Breast epithelium (tissue), 3 donors: ENCODE measurements around the gene P2RX3.
"Not testable (repeated sequence)": the region's sequence is repeated elsewhere in the genome, so short reads cannot be mapped to it uniquely, and the experiment has no call there.

ENCODE experiments used
- CTCF ChIP-seq, 3 donors: fragments of 450-650 bp; IDR thresholded peaks; one replicate each; pipeline ENCODE4 v1.5.1; 2016 to 2017; ENCODE audit warnings: antibody characterized with exemption in 3 of 3, mild to moderate bottlenecking in 3 of 3, moderate library complexity in 3 of 3
- POLR2A ChIP-seq: fragments of 450-650 bp; IDR thresholded peaks from one replicate; pipeline ENCODE4 v1.6.1; 2016; ENCODE audit warnings: antibody characterized with exemption, mild to moderate bottlenecking, moderate library complexity
- POLR2AphosphoS5 ChIP-seq, 3 donors: sonication (generic); formaldehyde crosslinking; IDR thresholded peaks; one replicate each; pipeline ENCODE4 v1.6.1; 2017; ENCODE audit warnings: antibody characterized with exemption in 3 of 3

- not testable (repeated sequence) for TF ChIP-seq CTCF (IDR thresholded peaks at IDR 0.05); POLR2A; POLR2AphosphoS5 (IDR thresholded peaks at IDR 0.05)
Observed at GRCh38 chr11:57403003-57403801, 65.0 kb downstream of the P2RX3 start.
